Fibroblast of lung (primary cell): ENCODE results near the gene PCDH9.

Experiments
- CTCF ChIP-seq, 2 donors: IDR thresholded peaks in 1 of 2; conservative IDR thresholded peaks in 1 of 2; 1 replicate in 1 of 2; 2 replicates in 1 of 2; pipeline ENCODE4 v1.5.1; 2011 to 2012; ENCODE audit warnings: low read length in 2 of 2, control low read depth in 1 of 2, inconsistent platforms in 1 of 2, low read depth in 1 of 2, mild to moderate bottlenecking in 1 of 2
- EZH2 ChIP-seq: IDR thresholded peaks from 2 replicates; pipeline ENCODE4 v1.5.1; 2012; ENCODE audit warnings: low read length, control low read depth, mild to moderate bottlenecking; ENCODE audit errors: missing control alignments

GRCh38 chr13:66691149-66691548 is 539.0 kb downstream of the PCDH9 start:
- TF ChIP-seq CTCF (conservative IDR thresholded peaks at IDR 0.05 in 1 of 2, IDR thresholded peaks at IDR 0.05 in 1 of 2; ENCODE audit: low read depth in 1 of 2, low read length in 2 of 2) = no peak
- TF ChIP-seq EZH2 = no peak
